GM21786 (cell line): ENCODE measurements around the gene C10orf143.

ENCODE experiments used
- ATAC-seq: cut with Tn5 transposase; IDR thresholded peaks from one replicate; pipeline ENCODE4 v1.9.1; 2021; ENCODE audit not compliant: unreplicated experiment

Gene C10orf143

GRCh38 chr10:130016993-130017630, 93.5 kb downstream of the C10orf143 start:
- no peak for ATAC-seq

- no peak for ATAC-seq
These were observed 94.5 kb downstream of the C10orf143 start for GRCh38 chr10:130016095-130016494.

GRCh38 chr10:130015075-130015695, 95.4 kb downstream of the C10orf143 start:
- no peak for ATAC-seq

- no peak for ATAC-seq
These were observed 96.2 kb downstream of the C10orf143 start for GRCh38 chr10:130014263-130015074.
